Activated B cell treated with CpG ODN at 0.5 μM for 24 hours (primary cell): Measurements from ENCODE around the gene GALNT9. TPM values are rescaled to one million over a fixed set of nuclear protein-coding genes. Genes with fewer than 3 reads are reported as not detected.

Experiments used
- ATAC-seq: fragments of 200-7000 bp; cut with Tn5 transposase; one replicate; pipeline ENCODE4 v1.10.0; 2021; ENCODE audit warnings: low read depth, mild to moderate bottlenecking, moderate library complexity
- CTCF ChIA-PET: fragments of 350-600 bp; sonication (Branson Sonifier 250); formaldehyde crosslinking; loops from one replicate; lab custom pipeline; 2021; ENCODE audit warnings: antibody characterized with exemption; lab: Charles Lee
- POLR2A ChIA-PET: fragments of 350-600 bp; sonication (Branson Sonifier 250); formaldehyde crosslinking; loops from one replicate; lab custom pipeline; 2021; ENCODE audit warnings: antibody characterized with exemption; lab: Charles Lee
- DNase-seq: peaks from one replicate; pipeline ENCODE4 v3.0.0; 2022
- H3K27ac Mint-ChIP-seq: one replicate; pipeline ENCODE4 v1.8.0; 2020; ENCODE audit warnings: mixed read lengths
- H3K27me3 Mint-ChIP-seq: one replicate; pipeline ENCODE4 v1.8.0; 2021; ENCODE audit warnings: mixed read lengths
- H3K36me3 Mint-ChIP-seq: one replicate; pipeline ENCODE4 v1.8.0; 2021; ENCODE audit warnings: low read depth, mixed read lengths
- H3K4me1 Mint-ChIP-seq: one replicate; pipeline ENCODE4 v1.8.0; 2021; ENCODE audit warnings: mixed read lengths
- H3K4me3 Mint-ChIP-seq: one replicate; pipeline ENCODE4 v1.8.0; 2020; ENCODE audit warnings: mild to moderate bottlenecking, mixed read lengths
- H3K9me3 Mint-ChIP-seq: one replicate; pipeline ENCODE4 v1.8.0; 2020; ENCODE audit warnings: mixed read lengths
- intact Hi-C: fragments of 100-400 bp; cut with micrococcal nuclease; formaldehyde crosslinking; loops from one replicate; pipeline ENCODE4 v1.15.1; 2024
- total RNA-seq: library from RNA; stranded (reverse); gene quantifications from 2 replicates; pipeline ENCODE4 v1.2.3, GENCODE V29; 2022
- TF ChIP-seq, protein P1 (sequence below): fragments of 200-600 bp; IDR thresholded peaks from one replicate; pipeline ENCODE4 v1.8.0; 2022; ENCODE audit warnings: antibody characterized with exemption, mild to moderate bottlenecking

GALNT9 gene
- total RNA-seq, 1 donor from 2014 or later = not detected

DNA sequence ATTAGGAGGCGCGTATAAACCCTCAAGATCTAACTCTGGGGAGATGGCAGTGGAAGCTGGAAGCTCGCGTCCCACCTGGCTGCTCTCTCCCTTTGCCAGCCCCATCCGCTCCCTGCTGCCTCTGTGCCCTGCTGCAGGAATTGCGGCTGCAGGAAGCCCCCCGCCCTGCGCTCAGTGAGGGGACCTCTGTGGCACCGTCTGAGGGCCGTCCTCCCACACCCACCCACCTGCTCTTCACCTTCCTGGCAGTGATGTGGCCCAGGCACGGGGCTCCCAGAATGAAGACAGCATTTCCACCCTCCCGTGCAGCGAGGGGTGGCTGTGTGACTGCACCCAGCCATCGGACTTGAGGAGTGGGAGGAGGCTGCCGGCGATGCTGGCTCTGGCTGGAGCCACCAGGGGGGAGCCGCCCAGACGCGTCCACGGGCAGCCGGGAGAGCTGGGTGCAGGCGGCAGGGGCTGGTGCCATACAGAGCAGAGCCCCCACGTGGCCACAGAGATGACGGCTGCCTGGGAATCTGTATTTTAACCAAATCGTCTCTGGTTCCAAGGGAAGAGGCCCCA lies 28.3 kb upstream of the GALNT9 start:
- TF ChIP-seq, protein P1, sequence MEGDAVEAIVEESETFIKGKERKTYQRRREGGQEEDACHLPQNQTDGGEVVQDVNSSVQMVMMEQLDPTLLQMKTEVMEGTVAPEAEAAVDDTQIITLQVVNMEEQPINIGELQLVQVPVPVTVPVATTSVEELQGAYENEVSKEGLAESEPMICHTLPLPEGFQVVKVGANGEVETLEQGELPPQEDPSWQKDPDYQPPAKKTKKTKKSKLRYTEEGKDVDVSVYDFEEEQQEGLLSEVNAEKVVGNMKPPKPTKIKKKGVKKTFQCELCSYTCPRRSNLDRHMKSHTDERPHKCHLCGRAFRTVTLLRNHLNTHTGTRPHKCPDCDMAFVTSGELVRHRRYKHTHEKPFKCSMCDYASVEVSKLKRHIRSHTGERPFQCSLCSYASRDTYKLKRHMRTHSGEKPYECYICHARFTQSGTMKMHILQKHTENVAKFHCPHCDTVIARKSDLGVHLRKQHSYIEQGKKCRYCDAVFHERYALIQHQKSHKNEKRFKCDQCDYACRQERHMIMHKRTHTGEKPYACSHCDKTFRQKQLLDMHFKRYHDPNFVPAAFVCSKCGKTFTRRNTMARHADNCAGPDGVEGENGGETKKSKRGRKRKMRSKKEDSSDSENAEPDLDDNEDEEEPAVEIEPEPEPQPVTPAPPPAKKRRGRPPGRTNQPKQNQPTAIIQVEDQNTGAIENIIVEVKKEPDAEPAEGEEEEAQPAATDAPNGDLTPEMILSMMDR = no peak
- no peak overlapping the region for H3K4me3 Mint-ChIP-seq
- ATAC-seq (no peak), DNase-seq (no peak)
- peaks cover 6% of the 10 kb centered on the region for H3K4me1 Mint-ChIP-seq
- intact Hi-C loops = no loop called here
- no peaks in the 10 kb centered on the region for H3K36me3 Mint-ChIP-seq
- ChIA-PET POLR2A (no interaction called here), CTCF (no interaction called here)
- H3K27ac Mint-ChIP-seq = no peak overlapping the region
- H3K9me3 Mint-ChIP-seq = no peaks in the 10 kb centered on the region
- H3K27me3 Mint-ChIP-seq = no peaks in the 10 kb centered on the region

DNA sequence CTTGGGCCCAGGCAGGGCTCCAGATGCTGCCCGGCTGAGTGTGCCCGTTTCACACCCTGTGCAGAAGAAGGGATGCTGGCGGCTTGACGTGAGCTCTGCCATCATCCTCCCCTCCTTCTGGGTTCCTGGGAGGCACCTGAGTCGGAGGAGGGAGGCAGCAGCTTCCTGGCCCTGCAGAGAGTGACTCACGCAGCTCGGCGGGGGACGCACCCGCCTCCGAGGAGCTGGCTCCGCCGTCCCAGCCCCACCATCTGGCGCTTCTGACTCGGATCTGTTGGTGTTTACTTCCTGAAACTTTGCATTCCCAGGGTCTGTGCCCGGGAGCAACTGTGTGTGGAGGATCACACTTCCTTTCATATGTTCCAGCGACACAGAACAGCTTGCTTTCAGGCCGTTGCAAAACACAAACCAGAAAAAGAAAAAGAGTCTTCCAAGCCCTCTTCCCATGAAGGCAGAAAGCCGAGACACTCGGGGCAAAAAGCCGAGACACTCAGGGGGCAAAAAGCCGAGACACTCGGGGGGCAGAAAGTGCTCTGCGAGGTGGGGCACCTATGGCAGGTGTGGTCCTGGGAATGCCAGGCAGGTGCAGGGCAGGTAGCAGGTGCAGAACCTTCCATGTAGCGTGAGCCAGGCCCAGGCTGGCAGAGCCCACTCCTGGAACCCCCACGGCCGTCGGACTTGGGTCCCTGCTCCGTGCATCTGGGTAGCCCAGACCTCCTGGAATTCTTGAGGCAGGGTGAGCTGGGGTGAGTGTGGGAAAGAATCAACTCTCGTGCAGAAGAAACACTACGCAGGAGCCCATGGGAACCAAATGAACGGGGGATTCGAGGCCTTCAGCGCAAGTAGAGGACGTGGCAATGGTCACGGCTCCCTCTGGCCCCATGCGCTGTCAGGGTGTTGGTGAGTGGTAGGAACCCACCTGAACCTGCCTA lies 27.6 kb upstream of the GALNT9 start:
- no peaks in the 10 kb centered on the region for H3K36me3 Mint-ChIP-seq
- ChIA-PET POLR2A (no interaction called here), CTCF (no interaction called here)
- no peaks in the 10 kb centered on the region for H3K27me3 Mint-ChIP-seq
- DNase-seq (no peak), ATAC-seq (no peak)
- TF ChIP-seq, protein P1 = no peak
- no peaks in the 10 kb centered on the region for H3K9me3 Mint-ChIP-seq
- intact Hi-C loops = no loop called here
- peaks cover 6% of the 10 kb centered on the region for H3K4me1 Mint-ChIP-seq
- H3K4me3 Mint-ChIP-seq = no peak overlapping the region
- no peak overlapping the region for H3K27ac Mint-ChIP-seq

DNA sequence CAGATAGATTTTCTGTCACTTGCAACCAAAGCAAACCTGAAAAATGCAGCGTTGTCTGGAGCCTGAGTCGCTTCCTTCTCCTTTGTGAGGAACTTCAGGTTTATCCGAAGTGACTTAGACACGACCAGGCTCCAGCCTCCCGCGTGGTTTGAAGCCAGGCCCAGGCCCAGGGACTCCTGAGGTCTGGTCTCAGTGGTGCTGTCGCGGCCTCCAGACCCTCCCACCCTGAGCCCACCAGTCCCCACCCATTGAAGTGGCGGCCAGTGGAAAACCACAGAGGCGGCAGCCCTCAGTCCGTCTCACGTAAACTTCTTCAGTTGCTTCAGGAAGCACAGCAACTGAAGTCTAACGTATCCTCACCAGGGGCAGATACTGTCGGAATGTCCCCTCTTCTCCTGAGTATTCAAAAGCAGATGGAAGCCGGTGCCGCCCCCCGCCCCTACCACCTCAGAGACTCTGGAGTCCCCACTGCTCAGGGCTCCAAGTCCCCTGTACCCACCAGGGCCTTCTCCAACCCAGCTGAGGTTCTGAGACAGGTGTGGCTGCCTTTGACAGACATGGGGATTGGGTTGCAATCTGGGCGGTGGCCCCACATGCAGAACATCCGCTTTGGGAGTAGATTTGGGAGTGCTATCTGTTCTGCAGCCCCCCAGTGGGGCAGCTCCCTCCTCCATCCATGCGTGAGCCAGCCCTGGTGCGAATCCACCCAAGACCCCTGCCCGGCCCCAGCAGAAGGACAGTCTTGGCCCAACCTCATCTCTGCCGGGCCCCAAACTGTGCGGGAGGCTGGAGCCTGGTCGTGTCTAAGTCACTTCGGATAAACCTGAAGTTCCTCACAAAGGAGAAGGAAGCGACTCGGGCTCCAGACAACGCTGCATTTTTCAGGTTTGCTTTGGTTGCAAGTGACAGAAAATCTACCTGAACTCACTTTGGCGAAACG lies 26.6 kb upstream of the GALNT9 start:
- TF ChIP-seq, protein P1 = no peak
- ChIA-PET CTCF (no interaction called here), POLR2A (no interaction called here)
- H3K27me3 Mint-ChIP-seq = no peaks in the 10 kb centered on the region
- H3K9me3 Mint-ChIP-seq = no peaks in the 10 kb centered on the region
- intact Hi-C loops = no loop called here
- ATAC-seq = no peak
- H3K4me3 Mint-ChIP-seq = no peak overlapping the region
- peaks cover 6% of the 10 kb centered on the region for H3K4me1 Mint-ChIP-seq
- no peaks in the 10 kb centered on the region for H3K36me3 Mint-ChIP-seq
- DNase-seq = no peak
- no peak overlapping the region for H3K27ac Mint-ChIP-seq

- ATAC-seq = no peak
- POLR2A ChIA-PET = no interaction called here
- TF ChIP-seq, protein P1 = no peak
- no peaks in the 10 kb centered on the region for H3K27me3 Mint-ChIP-seq
- peaks cover 6% of the 10 kb centered on the region for H3K4me1 Mint-ChIP-seq
- no peaks in the 10 kb centered on the region for H3K36me3 Mint-ChIP-seq
- CTCF ChIA-PET = no interaction called here
- no peaks in the 10 kb centered on the region for H3K9me3 Mint-ChIP-seq
- DNase-seq = no peak
- H3K27ac Mint-ChIP-seq = no peak overlapping the region
- intact Hi-C loops = no loop called here
- no peak overlapping the region for H3K4me3 Mint-ChIP-seq
Measured at GRCh38 chr12:132354982-132355680, 25.7 kb upstream of the GALNT9 start.
